GM12878 (cell line): ENCODE data around the gene BRF1. TPM values are rescaled to one million over a fixed set of nuclear protein-coding genes. Genes with fewer than 3 reads are reported as not detected.

ENCODE experiments used
- ATAC-seq: fragments of 200-7000 bp; cut with Tn5 transposase; 3 replicates; pipeline ENCODE4 v1.9.1; 2020; ENCODE audit warnings: mild to moderate bottlenecking, moderate library complexity
- BruUV-seq: library from RNA; stranded (reverse); fragments of 400-500 nt; replicated peaks from 2 replicates; lab custom pipeline; 2021; lab: Mats Ljungman, UMichigan
- CTCF ChIA-PET: fragments of 300-600 bp; sonication (Branson Sonifier 250); formaldehyde crosslinking; extraction: SDS; loops from one replicate; lab custom pipeline; 2021; ENCODE audit warnings: inconsistent platforms; lab: Yijun Ruan, JAX
- POLR2A ChIA-PET: fragments of 350-600 bp; formaldehyde crosslinking; extraction: SDS; loops from one replicate; lab custom pipeline; 2021; ENCODE audit warnings: inconsistent platforms; lab: Charles Lee
- RAD21 ChIA-PET: fragments of 300-600 bp; sonication (Branson Sonifier 250); formaldehyde crosslinking; loops from one replicate; lab custom pipeline; 2023; ENCODE audit warnings: antibody characterized with exemption; ENCODE audit not compliant: unreplicated experiment; lab: Charles Lee
- SMC1A ChIA-PET: fragments of 300-600 bp; sonication (Branson Sonifier 250); formaldehyde crosslinking; loops from one replicate; lab custom pipeline; 2023; ENCODE audit not compliant: unreplicated experiment, uncharacterized antibody; lab: Charles Lee
- DNase-seq: peaks from one replicate; pipeline ENCODE4 v3.0.0-alpha.2; 2011; ENCODE audit warnings: low read depth, low spot score
- FAIRE-seq: peaks from 3 replicates; lab custom pipeline; 2011; peaks lifted over from hg19 to GRCh38; lab: Jason Lieb, UNC
- H2AFZ ChIP-seq: 2 replicates; pipeline ENCODE4 v1.6.0; 2011; ENCODE audit warnings: low read depth, low read length, control low read depth; ENCODE audit not compliant: control insufficient read depth
- H3K27ac ChIP-seq: 2 replicates; pipeline ENCODE4 v1.5.1; 2011; ENCODE audit warnings: control low read depth; ENCODE audit not compliant: control insufficient read depth, insufficient read depth
- H3K27me3 ChIP-seq, 2 experiments: replicated peaks in 1 of 2; 2 replicates each; pipeline versions ENCODE4 v1.6.0 to v1.6.1; 2011; ENCODE audit warnings: low read length in 1 of 2; ENCODE audit not compliant: control insufficient read depth in 2 of 2, insufficient read depth in 2 of 2
- H3K36me3 ChIP-seq, 2 experiments: 2 replicates each; pipeline ENCODE4 v1.5.1; 2011; ENCODE audit warnings: low read length in 1 of 2; ENCODE audit not compliant: control insufficient read depth in 2 of 2, insufficient read depth in 2 of 2
- H3K4me1 ChIP-seq: 2 replicates; pipeline ENCODE4 v1.6.1; 2011; ENCODE audit warnings: mild to moderate bottlenecking, low read length, moderate library complexity, mixed read lengths; ENCODE audit not compliant: control insufficient read depth, insufficient read depth
- H3K4me2 ChIP-seq: 2 replicates; pipeline ENCODE4 v1.6.0; 2011; ENCODE audit warnings: control low read depth; ENCODE audit not compliant: control insufficient read depth, insufficient read depth
- H3K4me3 ChIP-seq: fragments of 200-600 bp; sonication (generic); 2 replicates; pipeline ENCODE4 v1.5.1; 2016
- H3K79me2 ChIP-seq: 2 replicates; pipeline ENCODE4 v1.6.0; 2011; ENCODE audit warnings: low read length; ENCODE audit not compliant: control insufficient read depth, insufficient read depth
- H3K9ac ChIP-seq: 2 replicates; pipeline ENCODE4 v1.8.0; 2011; ENCODE audit warnings: low read length, control low read depth, mixed read lengths; ENCODE audit not compliant: control insufficient read depth, insufficient read depth
- H3K9me3 ChIP-seq: replicated peaks from 3 replicates; pipeline ENCODE4 v1.5.1; 2011; ENCODE audit warnings: mild to moderate bottlenecking, low read length; ENCODE audit not compliant: control insufficient read depth, insufficient read depth
- H4K20me1 ChIP-seq: 2 replicates; pipeline ENCODE4 v1.6.0; 2011; ENCODE audit not compliant: control insufficient read depth, insufficient read depth
- HDAC6 ChIP-seq: fragments of 200-600 bp; sonication (generic); IDR thresholded peaks from one replicate; pipeline ENCODE4 v1.8.0; 2017; ENCODE audit warnings: antibody characterized with exemption; ENCODE audit not compliant: unreplicated experiment
- MYB ChIP-seq: fragments of 150-350 bp; IDR thresholded peaks from 2 replicates; pipeline ENCODE4 v1.6.1; 2014; ENCODE audit warnings: mild to moderate bottlenecking, low read depth, low read length, borderline replicate concordance
- NBN ChIP-seq: fragments of 450-650 bp; IDR thresholded peaks from 2 replicates; pipeline ENCODE4 v1.6.1; 2016
- NKRF ChIP-seq: fragments of 450-650 bp; conservative IDR thresholded peaks from 2 replicates; pipeline ENCODE4 v1.6.1; 2017; ENCODE audit warnings: mild to moderate bottlenecking, moderate library complexity
- PAX8 ChIP-seq: fragments of 450-650 bp; IDR thresholded peaks from 2 replicates; pipeline ENCODE4 v1.6.1; 2017; ENCODE audit warnings: mild to moderate bottlenecking, moderate library complexity
- RELA ChIP-seq: fragments of 450-650 bp; IDR thresholded peaks from 2 replicates; pipeline ENCODE4 v1.8.0; 2014; ENCODE audit warnings: borderline replicate concordance; ENCODE audit not compliant: partially characterized antibody
- SMAD5 ChIP-seq: IDR thresholded peaks from 2 replicates; pipeline ENCODE4 v1.6.1; 2016; ENCODE audit warnings: antibody characterized with exemption, low read depth
- SREBF2 ChIP-seq: IDR thresholded peaks from 2 replicates; pipeline ENCODE4 v1.6.1; 2012; ENCODE audit warnings: mild to moderate bottlenecking, low read length
- TARDBP ChIP-seq: IDR thresholded peaks from 2 replicates; pipeline ENCODE4 v1.6.1; 2016; ENCODE audit warnings: borderline replicate concordance
- WGBS: methylation state at CpG from one replicate; pipeline ENCODE4 v1.1.6; 2016; ENCODE audit warnings: low lambda C conversion rate; ENCODE audit not compliant: insufficient replicate concordance, insufficient coverage; ENCODE audit errors: missing lambda C conversion rate; 5-methylcytosine and 5-hydroxymethylcytosine counted together
- in situ Hi-C: fragments of 300-500 bp; cut with MboI; formaldehyde crosslinking; loops from 9 replicates; pipeline ENCODE4 v1.14.3; 2018; ENCODE audit warnings: mixed read lengths
- intact Hi-C: fragments of 100-400 bp; cut with micrococcal nuclease; formaldehyde crosslinking; loops from one replicate; pipeline ENCODE4 v1.14.2; 2022; ENCODE audit not compliant: unreplicated experiment
- polyA plus RNA-seq, 11 experiments: library from polyadenylated mRNA; depleted of rRNA in 4 of 11; unstranded in 6 of 11; stranded (reverse) in 5 of 11; fragments of >200 nt; fragmentation: Nextera tagmentation in 4 of 11; fragmentation: Illumina TruSeq in 1 of 11; extraction: Ambion mirVana in 4 of 11; extraction: Trizol in 1 of 11; gene quantifications; 1 replicate in 1 of 11; 2 replicates in 10 of 11; pipeline versions ENCODE4 v1.2.1 to v1.2.3, GENCODE V29; 2011 to 2016; ENCODE audit warnings: inconsistent platforms in 2 of 11, missing spikeins in 2 of 11, low read depth in 1 of 11
- total RNA-seq, 4 experiments: library from RNA; depleted of rRNA in 3 of 4; stranded (reverse); fragments of >200 nt in 3 of 4; fragmentation: Illumina TruSeq in 1 of 4; extraction: Trizol in 1 of 4; gene quantifications; 2 replicates each; pipeline versions ENCODE4 v1.2.1 to v1.2.3, GENCODE V29; 2013 to 2021

BRF1 gene
- total and polyA plus RNA-seq, 10 of the 15 experiments (the other 5 are each of a cell fraction or from before 2014, with no cell fraction given), result 0.21 to 33.5 (median 10.7) TPM

GRCh38 chr14:105326891-105327694, 26.3 kb upstream of the BRF1 start:
- no peak overlapping the region for H3K4me3 ChIP-seq
- intact Hi-C loops, result no loop called here
- no peaks in the 10 kb centered on the region for H3K27me3 ChIP-seq
- no peak overlapping the region for H3K27ac ChIP-seq
- H4K20me1 ChIP-seq, result no peaks in the 10 kb centered on the region
- H3K9ac ChIP-seq, result no peak overlapping the region
- FAIRE-seq (no peak), ATAC-seq (no peak), DNase-seq (no peak)
- no peaks in the 10 kb centered on the region for H3K9me3 ChIP-seq
- SMC1A ChIA-PET, result no interaction called here
- CTCF ChIA-PET, result no interaction called here
- H2AFZ ChIP-seq, result no peak overlapping the region
- H3K79me2 ChIP-seq, result no peaks in the 10 kb centered on the region
- no peaks in the 10 kb centered on the region for H3K36me3 ChIP-seq
- WGBS, result 80% methylated on average over 34 of the region's 34 CpGs
- no peak for TF ChIP-seq NBN
- no peak for TF ChIP-seq SREBF2
- TF ChIP-seq SMAD5, result no peak
- no peak for TF ChIP-seq TARDBP
- no peak for TF ChIP-seq PAX8
- TF ChIP-seq MYB, result no peak
- TF ChIP-seq NKRF, result no peak
- no peak for TF ChIP-seq HDAC6
- TF ChIP-seq RELA, result no peak
- TF ChIP-seq, all 136 proteins: peak for 0
- BruUV-seq, result no TSS peak
- in situ Hi-C loops, result no loop called here
- H3K4me1 ChIP-seq, result peaks cover 3% of the 10 kb centered on the region; the same call in 1 of the 2 replicates
- no peak overlapping the region for H3K4me2 ChIP-seq
- ChIA-PET RAD21 (no interaction called here), POLR2A (no interaction called here)
